Left lung (tissue), 10 donors: ENCODE data around the gene C1orf94. TPM values are rescaled to one million over a fixed set of nuclear protein-coding genes. Genes with fewer than 3 reads are reported as not detected.

Experiments
- ATAC-seq: fragments of 200-7000 bp; cut with Tn5 transposase; one replicate; pipeline ENCODE4 v1.9.1; 2020; ENCODE audit warnings: moderate library complexity
- DNase-seq, 4 donors: peaks; one replicate each; pipeline ENCODE4 v3.0.0-alpha.2; 2013 to 2020
- H3K27ac ChIP-seq, 2 donors: fragments of 200-600 bp; sonication (generic) in 1 of 2; one replicate each; pipeline versions ENCODE4 v1.5.0 to v1.8.0; 2020 to 2021
- H3K27me3 ChIP-seq, 2 donors: fragments of 200-600 bp; sonication (generic) in 1 of 2; one replicate each; pipeline versions ENCODE4 v1.5.0 to v1.8.0; 2020 to 2021
- H3K36me3 ChIP-seq, 2 donors: fragments of 200-600 bp; sonication (generic) in 1 of 2; one replicate each; pipeline versions ENCODE4 v1.5.0 to v1.8.0; 2020 to 2021
- H3K4me1 ChIP-seq, 2 donors: fragments of 200-600 bp; one replicate each; pipeline ENCODE4 v1.8.0; 2021
- H3K4me3 ChIP-seq, 2 donors: fragments of 200-600 bp; sonication (generic) in 1 of 2; one replicate each; pipeline versions ENCODE4 v1.5.0 to v1.8.0; 2020 to 2021; ENCODE audit warnings: mild to moderate bottlenecking in 1 of 2
- H3K9me3 ChIP-seq, 2 donors: fragments of 200-600 bp; sonication (generic) in 1 of 2; one replicate each; pipeline versions ENCODE4 v1.5.0 to v1.8.0; 2020 to 2021
- intact Hi-C, 2 donors: fragments of 100-400 bp; cut with DNase I; formaldehyde crosslinking; loops; one replicate each; pipeline versions ENCODE4 v1.11.2 to v1.14.2; 2022
- polyA plus RNA-seq, 6 donors: library from polyadenylated mRNA; unstranded; fragments of 120-200 nt; gene quantifications; one replicate each; pipeline ENCODE4 v1.2.1, GENCODE V29; 2013; ENCODE audit not compliant: insufficient read length in 6 of 6
- total RNA-seq, 2 donors: library from RNA; stranded (reverse); fragmentation: NEBNext Ultra II Directional; extraction: Animal tissue kit (Norgen Biotek cat#: 25700); gene quantifications; one replicate each; pipeline ENCODE4 v1.2.1, GENCODE V29; 2021
- TF ChIP-seq, protein P1 (sequence below), 2 donors: fragments of 200-600 bp; sonication (generic) in 1 of 2; IDR thresholded peaks; one replicate each; pipeline versions ENCODE4 v1.5.0 to v1.8.0; 2021; ENCODE audit warnings: antibody characterized with exemption in 2 of 2
- donor health status: DM: no; HTN: yes; CAD: no.
- donor health status: DM: no; HTN: no; CAD: no.

The C1orf94 gene
- total and polyA plus RNA-seq, 8 donors, result not detected

DNA sequence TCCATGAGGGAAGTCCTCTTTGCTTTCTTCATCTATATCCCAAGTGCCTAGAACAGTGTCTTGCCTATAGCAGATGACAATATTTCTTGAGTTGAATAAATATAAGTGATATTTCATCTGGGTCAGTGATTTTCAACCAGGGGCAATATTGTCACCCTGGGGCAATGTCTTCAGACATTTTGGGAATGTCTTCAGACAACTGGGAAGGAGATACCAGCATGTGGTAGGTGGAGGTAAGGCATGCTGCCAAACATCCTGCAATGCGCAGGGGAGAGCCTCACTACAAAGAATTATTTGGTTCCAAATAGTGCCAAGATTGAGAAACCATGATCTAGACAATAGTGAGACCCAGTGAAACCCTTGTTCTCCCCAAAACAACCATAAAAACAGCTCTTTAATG lies 54.7 kb downstream of the C1orf94 start:
- ATAC-seq, result no peak
- Histone ChIP-seq H3K27me3 (peaks cover 0 to 15% of the 10 kb centered on the region in 2 donors), H3K9me3 (no peaks in the 10 kb centered on the region), H3K4me3 (no peak overlapping the region), H3K36me3 (no peaks in the 10 kb centered on the region), H3K4me1 (no peaks in the 10 kb centered on the region), H3K27ac (no peak overlapping the region)
- TF ChIP-seq, protein P1, sequence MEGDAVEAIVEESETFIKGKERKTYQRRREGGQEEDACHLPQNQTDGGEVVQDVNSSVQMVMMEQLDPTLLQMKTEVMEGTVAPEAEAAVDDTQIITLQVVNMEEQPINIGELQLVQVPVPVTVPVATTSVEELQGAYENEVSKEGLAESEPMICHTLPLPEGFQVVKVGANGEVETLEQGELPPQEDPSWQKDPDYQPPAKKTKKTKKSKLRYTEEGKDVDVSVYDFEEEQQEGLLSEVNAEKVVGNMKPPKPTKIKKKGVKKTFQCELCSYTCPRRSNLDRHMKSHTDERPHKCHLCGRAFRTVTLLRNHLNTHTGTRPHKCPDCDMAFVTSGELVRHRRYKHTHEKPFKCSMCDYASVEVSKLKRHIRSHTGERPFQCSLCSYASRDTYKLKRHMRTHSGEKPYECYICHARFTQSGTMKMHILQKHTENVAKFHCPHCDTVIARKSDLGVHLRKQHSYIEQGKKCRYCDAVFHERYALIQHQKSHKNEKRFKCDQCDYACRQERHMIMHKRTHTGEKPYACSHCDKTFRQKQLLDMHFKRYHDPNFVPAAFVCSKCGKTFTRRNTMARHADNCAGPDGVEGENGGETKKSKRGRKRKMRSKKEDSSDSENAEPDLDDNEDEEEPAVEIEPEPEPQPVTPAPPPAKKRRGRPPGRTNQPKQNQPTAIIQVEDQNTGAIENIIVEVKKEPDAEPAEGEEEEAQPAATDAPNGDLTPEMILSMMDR (IDR thresholded peaks at IDR 0.05), result no peak
- DNase-seq, result no peak
- intact Hi-C loops, result no loop called here

DNA sequence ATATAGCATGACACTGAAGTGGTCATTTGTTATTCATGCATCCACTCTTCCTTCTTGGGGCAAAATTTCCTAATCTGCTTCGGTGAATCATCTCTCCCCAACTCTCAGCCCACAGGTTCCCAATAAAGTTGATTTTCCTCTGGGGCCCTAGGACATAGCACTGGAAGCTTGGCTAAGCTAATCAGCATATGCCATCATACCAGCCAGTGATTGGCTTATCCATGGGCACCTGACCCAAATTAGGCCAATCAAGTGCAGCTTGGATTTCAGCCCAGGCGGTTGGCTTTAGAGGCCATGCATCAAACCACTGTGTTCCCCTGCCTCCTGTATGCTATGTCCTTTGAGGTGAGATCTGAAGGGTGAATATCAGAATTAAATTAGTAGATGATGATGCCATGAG lies 58.9 kb downstream of the C1orf94 start:
- no peaks in the 10 kb centered on the region for H3K36me3 ChIP-seq
- H3K9me3 ChIP-seq, result peaks cover 0 to 1% of the 10 kb centered on the region in 2 donors
- TF ChIP-seq, protein P1 (IDR thresholded peaks at IDR 0.05), result no peak
- ATAC-seq, result no peak
- no peak overlapping the region for H3K27ac ChIP-seq
- no peak for DNase-seq
- H3K4me1 ChIP-seq, result no peaks in the 10 kb centered on the region
- no peak overlapping the region for H3K4me3 ChIP-seq
- intact Hi-C loops, result no loop called here
- H3K27me3 ChIP-seq, result peaks cover 0 to 4% of the 10 kb centered on the region in 2 donors

DNA sequence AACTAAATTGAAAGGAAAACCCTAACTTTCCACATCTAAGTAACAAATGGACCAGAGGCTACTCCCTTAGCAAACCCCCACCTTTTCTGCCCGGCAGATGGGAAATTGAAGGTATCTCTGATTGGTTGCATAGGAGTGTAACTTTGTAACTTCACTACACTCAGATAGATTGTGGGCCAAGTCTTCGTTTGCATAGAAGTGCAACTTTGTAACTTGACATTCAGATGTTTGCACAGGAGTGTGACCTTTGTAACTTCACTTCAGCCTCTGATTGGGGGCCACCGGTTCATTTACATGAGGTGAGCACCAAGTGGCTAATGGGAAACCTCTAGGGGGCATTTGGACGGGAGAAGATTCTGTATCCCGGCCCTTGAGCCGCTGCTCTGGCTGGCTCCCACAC lies 59.4 kb downstream of the C1orf94 start:
- Histone ChIP-seq H3K27me3 (peaks cover 0 to 4% of the 10 kb centered on the region in 2 donors), H3K27ac (no peak overlapping the region), H3K4me1 (no peaks in the 10 kb centered on the region), H3K36me3 (no peaks in the 10 kb centered on the region), H3K9me3 (peaks cover 0 to 1% of the 10 kb centered on the region in 2 donors), H3K4me3 (no peak overlapping the region)
- intact Hi-C loops, result no loop called here
- DNase-seq, result no peak
- TF ChIP-seq, protein P1 (IDR thresholded peaks at IDR 0.05), result no peak
- no peak for ATAC-seq

GRCh38 chr1:34237151-34237815 lies 60.6 kb downstream of the C1orf94 start:
- DNase-seq (no peak), ATAC-seq (no peak)
- TF ChIP-seq, protein P1 (IDR thresholded peaks at IDR 0.05), result no peak
- Histone ChIP-seq H3K36me3 (no peaks in the 10 kb centered on the region), H3K4me1 (no peaks in the 10 kb centered on the region), H3K27ac (no peak overlapping the region), H3K4me3 (no peak overlapping the region), H3K27me3 (peaks cover 0 to 4% of the 10 kb centered on the region in 2 donors), H3K9me3 (peaks cover 0 to 3% of the 10 kb centered on the region in 2 donors)
- intact Hi-C loops, result no loop called here

DNA sequence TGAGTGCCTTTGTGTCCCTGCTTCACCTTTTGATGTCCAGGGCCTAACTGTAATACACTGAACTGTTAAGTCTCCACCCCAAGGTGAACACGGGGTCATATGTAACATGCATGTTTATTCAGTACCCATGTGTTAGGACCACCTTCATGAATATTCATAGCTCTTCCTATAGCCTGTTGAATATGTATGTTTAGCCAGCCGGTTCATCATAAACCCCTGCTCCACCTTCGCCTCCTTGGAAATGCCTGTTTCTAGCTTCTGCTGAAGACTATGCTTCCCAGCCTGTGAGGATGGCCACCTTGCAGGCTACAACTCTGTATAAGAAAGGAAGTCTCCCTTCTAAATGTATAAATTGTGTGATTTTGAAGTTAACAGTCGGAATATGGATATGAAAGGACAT lies 69.3 kb downstream of the C1orf94 start:
- Histone ChIP-seq H3K4me3 (no peak overlapping the region), H3K4me1 (no peaks in the 10 kb centered on the region), H3K9me3 (peaks cover 0 to 2% of the 10 kb centered on the region in 2 donors), H3K36me3 (no peaks in the 10 kb centered on the region), H3K27me3 (peaks cover 0 to 25% of the 10 kb centered on the region in 2 donors), H3K27ac (no peak overlapping the region)
- DNase-seq (no peak), ATAC-seq (no peak)
- TF ChIP-seq, protein P1 (IDR thresholded peaks at IDR 0.05), result no peak
- intact Hi-C loops, result no loop called here
